ENCODE data around the gene KAT5. TPM values are rescaled to one million over a fixed set of nuclear protein-coding genes. Genes with fewer than 3 reads are reported as not detected.
"Not testable (repeated sequence)": the region's sequence is repeated elsewhere in the genome, so short reads cannot be mapped to it uniquely, and the experiment has no call there.

KAT5 gene
- total RNA-seq, 2 experiments from 2014 or later, result 60.1 to 67.1 TPM

GRCh38 chr11:65726660-65727059, 14.6 kb downstream of the KAT5 start:
- no peak for DNase-seq
- peaks cover 2% of the 10 kb centered on the region for H3K27me3 Mint-ChIP-seq (ENCODE audit: low read depth)
- no peaks in the 10 kb centered on the region for H3K36me3 Mint-ChIP-seq (ENCODE audit: low read depth)
- CTCF ChIA-PET, result interaction anchor here (0.6 to 1.7 kb wide), 5 partner anchors 10 to 116 kb away, joined by 3 to 9 read pairs (median 4); partner anchors contain the start of genes AP5B1 and KAT5
- no peak overlapping the region for H3K27ac Mint-ChIP-seq
- H3K4me1 Mint-ChIP-seq (ENCODE audit: low read depth), result no peaks in the 10 kb centered on the region
- H3K4me3 Mint-ChIP-seq, result no peak overlapping the region
- no peaks in the 10 kb centered on the region for H3K9me3 Mint-ChIP-seq
- intact Hi-C loops (cut with micrococcal nuclease), result no loop called here

DNA sequence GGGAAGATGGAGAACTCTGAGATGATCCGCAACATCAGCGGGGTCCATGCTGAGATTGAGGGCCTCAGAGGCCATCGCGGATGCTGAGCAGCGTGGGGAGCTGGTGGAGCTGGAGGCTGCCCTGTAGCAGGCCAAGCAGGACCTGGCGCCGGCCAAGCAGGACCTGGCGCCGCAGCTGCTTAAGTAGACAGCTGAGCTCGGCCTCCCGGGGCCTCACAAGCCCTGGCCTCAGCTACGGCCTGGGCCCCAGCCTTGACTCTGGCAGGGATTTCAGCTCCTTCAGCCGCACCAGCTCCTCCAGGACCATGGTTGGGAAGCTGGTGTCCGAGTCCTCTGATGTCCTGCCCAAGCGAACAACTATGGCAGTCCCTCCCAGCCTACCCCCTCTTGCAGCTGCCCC, 15.8 kb downstream of the KAT5 start:
- peaks cover 9% of the 10 kb centered on the region for H3K27me3 Mint-ChIP-seq (ENCODE audit: low read depth)
- no peak overlapping the region for H3K27ac Mint-ChIP-seq
- no peaks in the 10 kb centered on the region for H3K9me3 Mint-ChIP-seq
- H3K36me3 Mint-ChIP-seq (ENCODE audit: low read depth), result no peaks in the 10 kb centered on the region
- intact Hi-C loops (cut with micrococcal nuclease), result no loop called here
- DNase-seq, result no peak
- H3K4me1 Mint-ChIP-seq (ENCODE audit: low read depth), result no peaks in the 10 kb centered on the region
- H3K4me3 Mint-ChIP-seq, result no peak overlapping the region
- CTCF ChIA-PET, result interaction anchor here (0.5 to 1.7 kb wide), 4 partner anchors 10 to 1448 kb away, joined by 3 to 9 read pairs (median 4); partner anchors contain the start of gene AP5B1

DNA sequence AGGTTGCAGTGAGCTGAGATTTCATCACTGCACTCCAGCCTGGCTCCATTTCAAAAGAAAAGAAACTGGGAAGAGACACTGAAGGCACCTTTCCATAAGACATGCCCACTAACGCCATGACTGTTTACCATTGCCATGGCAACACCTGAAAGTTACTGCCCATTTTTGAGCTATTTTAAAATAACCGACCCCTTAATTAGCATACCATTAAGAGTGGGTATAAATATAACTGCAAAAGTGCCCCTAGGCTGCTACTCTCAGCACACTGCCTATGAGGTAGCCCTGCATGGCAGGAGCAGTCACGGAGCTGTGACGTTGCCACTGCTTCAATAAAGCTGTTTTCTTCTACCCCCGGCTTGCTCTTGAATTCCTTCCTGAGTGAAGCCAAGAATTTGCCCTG, 18.4 kb downstream of the KAT5 start:
- Mint-ChIP-seq H3K4me3 (no peak overlapping the region), H3K9me3 (no peaks in the 10 kb centered on the region), H3K27me3 (ENCODE audit: low read depth) (peaks cover 11% of the 10 kb centered on the region), H3K4me1 (ENCODE audit: low read depth) (no peaks in the 10 kb centered on the region), H3K36me3 (ENCODE audit: low read depth) (no peaks in the 10 kb centered on the region), H3K27ac (no peak overlapping the region)
- CTCF ChIA-PET, result interaction anchor here (0.7 to 1.7 kb wide), 2 partner anchors 19 to 50 kb away, joined by 3 read pairs; partner anchors contain the start of genes AP5B1 and KAT5
- no peak for DNase-seq
- intact Hi-C loops (cut with micrococcal nuclease), result no loop called here

GRCh38 chr11:65735111-65735510, 23.1 kb downstream of the KAT5 start:
- H3K27ac Mint-ChIP-seq; H3K9me3 Mint-ChIP-seq; intact Hi-C loops (cut with micrococcal nuclease); H3K36me3 Mint-ChIP-seq (ENCODE audit: low read depth); H3K4me1 Mint-ChIP-seq (ENCODE audit: low read depth); H3K4me3 Mint-ChIP-seq; DNase-seq: not testable (repeated sequence)
- H3K27me3 Mint-ChIP-seq (ENCODE audit: low read depth), result peaks cover 12% of the 10 kb centered on the region
- CTCF ChIA-PET, result interaction anchor here (1.6 kb wide), 1 partner anchor 45 kb away, joined by 5 read pairs; no protein-coding TSS in a partner anchor

- Mint-ChIP-seq H3K36me3 (ENCODE audit: low read depth) (no peaks in the 10 kb centered on the region), H3K27me3 (ENCODE audit: low read depth) (peaks cover 10% of the 10 kb centered on the region), H3K4me1 (ENCODE audit: low read depth) (no peaks in the 10 kb centered on the region), H3K27ac (no peak overlapping the region), H3K9me3 (peaks cover 5% of the 10 kb centered on the region), H3K4me3 (no peak overlapping the region)
- intact Hi-C loops (cut with micrococcal nuclease), result no loop called here
- CTCF ChIA-PET, result interaction anchor here (0.9 kb wide), 1 partner anchor 10 kb away, joined by 3 read pairs; no protein-coding TSS in a partner anchor
- DNase-seq, result no peak
Measured at GRCh38 chr11:65736810-65737209, 24.8 kb downstream of the KAT5 start.

- no peak for DNase-seq
- Mint-ChIP-seq H3K4me3 (no peak overlapping the region), H3K27me3 (ENCODE audit: low read depth) (peaks cover 2% of the 10 kb centered on the region), H3K9me3 (peaks cover 5% of the 10 kb centered on the region), H3K36me3 (ENCODE audit: low read depth) (no peaks in the 10 kb centered on the region), H3K27ac (no peak overlapping the region), H3K4me1 (ENCODE audit: low read depth) (no peaks in the 10 kb centered on the region)
- CTCF ChIA-PET, result interaction anchor here (0.6 to 1.3 kb wide), 2 partner anchors 41 to 107 kb away, joined by 3 read pairs; no protein-coding TSS in a partner anchor
- intact Hi-C loops (cut with micrococcal nuclease), result no loop called here
Measured at GRCh38 chr11:65739022-65739421, 27.0 kb downstream of the KAT5 start.

DNA sequence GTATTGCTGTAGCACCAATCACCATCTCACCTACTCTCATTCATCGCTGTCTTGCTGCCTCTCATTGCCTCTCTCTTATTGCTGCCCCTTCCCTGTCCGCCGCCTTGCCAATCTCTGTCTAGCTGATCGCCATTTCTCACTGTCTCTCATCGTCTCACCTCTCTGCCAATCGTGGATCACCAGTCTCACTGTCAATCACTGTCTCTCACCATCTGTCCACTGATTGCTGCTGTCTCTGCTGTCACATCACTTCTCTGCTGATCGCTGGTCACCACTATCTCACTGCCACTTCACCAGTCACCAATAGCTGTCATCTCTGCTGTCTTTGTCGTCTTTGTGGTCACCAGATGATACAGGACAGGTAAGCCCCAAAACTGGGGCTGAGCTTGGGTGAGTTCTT, 29.1 kb downstream of the KAT5 start:
- Mint-ChIP-seq H3K9me3 (peaks cover 5% of the 10 kb centered on the region), H3K27me3 (ENCODE audit: low read depth) (peaks cover 2% of the 10 kb centered on the region), H3K36me3 (ENCODE audit: low read depth) (no peaks in the 10 kb centered on the region), H3K4me3 (no peak overlapping the region), H3K4me1 (ENCODE audit: low read depth) (no peaks in the 10 kb centered on the region), H3K27ac (no peak overlapping the region)
- CTCF ChIA-PET, result interaction anchor here (1.0 kb wide), 1 partner anchor 99 kb away, joined by 3 read pairs; no protein-coding TSS in a partner anchor
- intact Hi-C loops (cut with micrococcal nuclease), result no loop called here
- DNase-seq, result no peak

DNA sequence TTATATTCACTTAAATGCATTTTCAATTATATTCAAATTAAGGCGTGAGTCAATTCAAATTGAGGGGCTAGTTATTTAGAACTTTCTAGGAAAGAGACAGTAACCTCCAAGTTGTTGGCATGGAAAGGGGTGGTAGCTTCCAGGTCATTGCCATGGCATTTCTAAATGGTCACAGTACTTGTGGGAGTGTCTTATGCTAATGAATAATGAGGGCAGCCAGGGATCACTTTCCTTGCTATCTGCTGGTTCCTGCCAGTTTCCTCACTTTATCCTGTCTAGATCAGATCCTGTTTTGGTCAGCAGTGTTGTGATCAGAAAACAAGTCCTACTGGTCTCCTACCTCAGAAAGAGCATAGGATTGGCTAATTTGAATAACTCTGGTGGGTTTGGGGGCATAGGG, 30.3 kb downstream of the KAT5 start:
- H3K9me3 Mint-ChIP-seq, result no peaks in the 10 kb centered on the region
- no peaks in the 10 kb centered on the region for H3K36me3 Mint-ChIP-seq (ENCODE audit: low read depth)
- no peak for DNase-seq
- intact Hi-C loops (cut with micrococcal nuclease), result no loop called here
- no peak overlapping the region for H3K27ac Mint-ChIP-seq
- peaks cover 2% of the 10 kb centered on the region for H3K27me3 Mint-ChIP-seq (ENCODE audit: low read depth)
- H3K4me1 Mint-ChIP-seq (ENCODE audit: low read depth), result no peaks in the 10 kb centered on the region
- CTCF ChIA-PET, result interaction anchor here (1.0 kb wide), 1 partner anchor 98 kb away, joined by 3 read pairs; no protein-coding TSS in a partner anchor
- H3K4me3 Mint-ChIP-seq, result no peak overlapping the region

- Mint-ChIP-seq H3K27me3 (ENCODE audit: low read depth) (peaks cover under 1% of the 10 kb centered on the region), H3K9me3 (no peaks in the 10 kb centered on the region), H3K4me1 (ENCODE audit: low read depth) (no peaks in the 10 kb centered on the region), H3K4me3 (no peak overlapping the region), H3K36me3 (ENCODE audit: low read depth) (no peaks in the 10 kb centered on the region), H3K27ac (no peak overlapping the region)
- CTCF ChIA-PET, result no interaction called here
- no peak for DNase-seq
- intact Hi-C loops (cut with micrococcal nuclease), result no loop called here
Measured at GRCh38 chr11:65743681-65744025, 31.6 kb downstream of the KAT5 start.

GRCh38 chr11:65744026-65744698, 32.1 kb downstream of the KAT5 start:
- Mint-ChIP-seq H3K27ac (no peak overlapping the region), H3K27me3 (ENCODE audit: low read depth) (peaks cover 4% of the 10 kb centered on the region), H3K9me3 (no peaks in the 10 kb centered on the region), H3K4me1 (ENCODE audit: low read depth) (no peaks in the 10 kb centered on the region), H3K4me3 (no peak overlapping the region), H3K36me3 (ENCODE audit: low read depth) (no peaks in the 10 kb centered on the region)
- CTCF ChIA-PET, result interaction anchor here (0.6 to 1.6 kb wide), 6 partner anchors 29 to 83 kb away, joined by 3 to 5 read pairs (median 4); no protein-coding TSS in a partner anchor
- intact Hi-C loops (cut with micrococcal nuclease), result no loop called here
- peak; percentile 10 for DNase-seq

DNA sequence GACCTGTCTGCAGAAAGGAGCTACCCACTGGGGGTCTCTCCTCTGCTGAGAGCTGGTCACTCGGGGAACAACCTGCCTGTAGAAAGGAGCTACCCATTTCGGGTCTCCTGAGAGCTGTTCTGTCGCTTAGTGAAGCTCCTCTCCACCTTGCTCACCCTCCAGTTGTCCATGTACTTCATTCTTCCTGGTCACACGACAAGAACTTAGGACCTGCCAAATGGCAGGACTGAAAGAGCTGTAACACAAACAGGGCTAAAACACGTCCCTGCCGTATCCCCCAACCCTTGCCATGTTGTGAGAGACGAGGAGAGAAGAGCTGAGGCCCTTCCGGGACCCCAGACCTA, 32.6 kb downstream of the KAT5 start:
- CTCF ChIA-PET, result interaction anchor here (0.6 to 1.6 kb wide), 6 partner anchors 28 to 82 kb away, joined by 3 to 5 read pairs (median 4); no protein-coding TSS in a partner anchor
- no peak for DNase-seq
- Mint-ChIP-seq H3K4me1 (ENCODE audit: low read depth) (no peaks in the 10 kb centered on the region), H3K27me3 (ENCODE audit: low read depth) (peaks cover 4% of the 10 kb centered on the region), H3K4me3 (no peak overlapping the region), H3K27ac (no peak overlapping the region), H3K36me3 (ENCODE audit: low read depth) (no peaks in the 10 kb centered on the region), H3K9me3 (no peaks in the 10 kb centered on the region)
- intact Hi-C loops (cut with micrococcal nuclease), result no loop called here

DNA sequence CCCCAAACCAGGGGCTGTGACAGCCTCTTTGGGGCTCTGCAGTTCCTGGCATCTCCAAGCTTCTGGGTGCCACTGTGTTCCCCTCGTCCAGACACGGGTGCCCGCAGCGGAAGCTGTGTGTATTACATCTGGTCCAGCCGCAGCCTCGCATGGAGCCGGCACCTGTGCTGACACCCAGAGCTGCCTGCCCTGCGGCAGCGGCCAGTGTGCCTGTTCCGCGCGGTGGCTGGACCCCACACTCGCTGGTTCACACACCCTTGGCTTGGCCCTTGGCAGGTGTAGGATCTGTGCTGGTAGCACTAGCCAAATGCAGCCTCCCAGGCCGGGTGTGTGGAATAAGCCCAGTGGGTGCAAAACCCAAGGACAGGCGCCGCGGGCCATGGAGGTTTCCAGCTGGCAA, 33.0 kb downstream of the KAT5 start:
- H3K4me1 Mint-ChIP-seq (ENCODE audit: low read depth), result no peaks in the 10 kb centered on the region
- CTCF ChIA-PET, result interaction anchor here (0.9 to 1.6 kb wide), 5 partner anchors 28 to 82 kb away, joined by 4 to 5 read pairs (median 5); no protein-coding TSS in a partner anchor
- H3K27me3 Mint-ChIP-seq (ENCODE audit: low read depth), result peaks cover 4% of the 10 kb centered on the region
- intact Hi-C loops (cut with micrococcal nuclease), result no loop called here
- no peaks in the 10 kb centered on the region for H3K36me3 Mint-ChIP-seq (ENCODE audit: low read depth)
- H3K4me3 Mint-ChIP-seq, result no peak overlapping the region
- no peak overlapping the region for H3K27ac Mint-ChIP-seq
- H3K9me3 Mint-ChIP-seq, result no peaks in the 10 kb centered on the region
- no peak for DNase-seq

- H3K4me1 Mint-ChIP-seq (ENCODE audit: low read depth); H3K27me3 Mint-ChIP-seq (ENCODE audit: low read depth); H3K4me3 Mint-ChIP-seq; H3K27ac Mint-ChIP-seq; DNase-seq; H3K9me3 Mint-ChIP-seq; intact Hi-C loops (cut with micrococcal nuclease); H3K36me3 Mint-ChIP-seq (ENCODE audit: low read depth): not testable (repeated sequence)
- CTCF ChIA-PET, result interaction anchor here (3.7 kb wide), 1 partner anchor 18 kb away, joined by 15 read pairs; the partner anchor contains the start of gene AP5B1
Measured at GRCh38 chr11:65762169-65762568, 50.1 kb downstream of the KAT5 start.

Data from activated naive CD4-positive, alpha-beta T cell treated with anti-CD3 and anti-CD28 coated beads for 36 hours (primary cell).